BE2C (cell line): ENCODE data around the gene SGCB. TPM values are rescaled to one million over a fixed set of nuclear protein-coding genes. Genes with fewer than 3 reads are reported as not detected.
"Not testable (repeated sequence)": the region's sequence is repeated elsewhere in the genome, so short reads cannot be mapped to it uniquely, and the experiment has no call there.

Experiments used
- DNase-seq: peaks from one replicate; pipeline ENCODE4 v3.0.0-alpha.2; 2020
- H3K27me3 ChIP-seq: fragments of 250-450 bp; sonication (Bioruptor Pico); 2 replicates; pipeline ENCODE4 v1.5.1; 2020; ENCODE audit warnings: mild to moderate bottlenecking
- H3K36me3 ChIP-seq: fragments of 250-450 bp; sonication (Bioruptor Pico); 2 replicates; pipeline ENCODE4 v1.5.1; 2020; ENCODE audit warnings: mild to moderate bottlenecking
- H3K4me1 ChIP-seq: fragments of 250-450 bp; sonication (Bioruptor Pico); 2 replicates; pipeline ENCODE4 v1.5.1; 2020
- H3K4me3 ChIP-seq: 2 replicates; pipeline ENCODE4 v1.5.1; 2011; ENCODE audit warnings: low read depth, low read length
- H3K9me3 ChIP-seq: fragments of 250-450 bp; sonication (Bioruptor Pico); 2 replicates; pipeline ENCODE4 v1.5.1; 2020
- polyA plus RNA-seq: library from polyadenylated mRNA; unstranded; fragments of >200 nt; gene quantifications from one replicate; pipeline ENCODE4 v1.2.1, GENCODE V29; 2012; ENCODE audit warnings: low read depth, missing spikeins; ENCODE audit not compliant: insufficient read length, insufficient read depth
- TF ChIP-seq, protein P1 (sequence below): IDR thresholded peaks from 2 replicates; pipeline ENCODE4 v1.5.1; 2012; ENCODE audit warnings: mild to moderate bottlenecking, low read depth, low read length

The SGCB gene
- 26.3 TPM for polyA plus RNA-seq

- TF ChIP-seq, protein P1, sequence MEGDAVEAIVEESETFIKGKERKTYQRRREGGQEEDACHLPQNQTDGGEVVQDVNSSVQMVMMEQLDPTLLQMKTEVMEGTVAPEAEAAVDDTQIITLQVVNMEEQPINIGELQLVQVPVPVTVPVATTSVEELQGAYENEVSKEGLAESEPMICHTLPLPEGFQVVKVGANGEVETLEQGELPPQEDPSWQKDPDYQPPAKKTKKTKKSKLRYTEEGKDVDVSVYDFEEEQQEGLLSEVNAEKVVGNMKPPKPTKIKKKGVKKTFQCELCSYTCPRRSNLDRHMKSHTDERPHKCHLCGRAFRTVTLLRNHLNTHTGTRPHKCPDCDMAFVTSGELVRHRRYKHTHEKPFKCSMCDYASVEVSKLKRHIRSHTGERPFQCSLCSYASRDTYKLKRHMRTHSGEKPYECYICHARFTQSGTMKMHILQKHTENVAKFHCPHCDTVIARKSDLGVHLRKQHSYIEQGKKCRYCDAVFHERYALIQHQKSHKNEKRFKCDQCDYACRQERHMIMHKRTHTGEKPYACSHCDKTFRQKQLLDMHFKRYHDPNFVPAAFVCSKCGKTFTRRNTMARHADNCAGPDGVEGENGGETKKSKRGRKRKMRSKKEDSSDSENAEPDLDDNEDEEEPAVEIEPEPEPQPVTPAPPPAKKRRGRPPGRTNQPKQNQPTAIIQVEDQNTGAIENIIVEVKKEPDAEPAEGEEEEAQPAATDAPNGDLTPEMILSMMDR = no peak
- Histone ChIP-seq H3K4me1 (no peaks in the 10 kb centered on the region; the same call in 1 of the 2 replicates), H3K4me3 (peak within 1 kb of the TSS; percentile 86), H3K27me3 (no peaks in the 10 kb centered on the region), H3K36me3 (peaks cover 3% of the 10 kb centered on the region; the same call in 1 of the 2 replicates), H3K9me3 (no peaks in the 10 kb centered on the region)
- peak; percentile 83 for DNase-seq
Observed at GRCh38 chr4:52038103-52038912, at the start of gene SGCB. SGCB (minus strand) TSS chr4:52038299; CDS start chr4:52038259, 40 bp downstream.

DNA sequence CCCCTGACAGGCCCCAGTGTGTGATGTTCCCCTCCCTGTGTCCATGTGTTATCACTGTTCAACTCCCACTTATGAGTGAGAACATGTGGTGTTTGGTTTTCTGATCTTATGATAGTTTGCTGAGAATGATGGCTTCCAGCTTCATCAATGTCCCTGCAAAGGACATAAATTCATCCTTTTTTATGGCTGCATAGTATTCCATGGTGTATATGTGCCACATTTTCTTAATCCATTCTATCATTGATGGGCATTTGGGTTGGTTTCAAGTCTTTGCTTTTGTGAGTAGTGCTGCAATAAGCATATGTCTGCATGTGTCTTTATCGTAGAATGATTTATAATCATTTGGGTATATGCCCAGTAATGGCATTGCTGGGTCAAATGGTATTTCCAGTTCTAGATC is 48.3 kb upstream of the SGCB start:
- H3K9me3 ChIP-seq, H3K4me1 ChIP-seq, DNase-seq, H3K36me3 ChIP-seq, H3K27me3 ChIP-seq, H3K4me3 ChIP-seq: not testable (repeated sequence)

DNA sequence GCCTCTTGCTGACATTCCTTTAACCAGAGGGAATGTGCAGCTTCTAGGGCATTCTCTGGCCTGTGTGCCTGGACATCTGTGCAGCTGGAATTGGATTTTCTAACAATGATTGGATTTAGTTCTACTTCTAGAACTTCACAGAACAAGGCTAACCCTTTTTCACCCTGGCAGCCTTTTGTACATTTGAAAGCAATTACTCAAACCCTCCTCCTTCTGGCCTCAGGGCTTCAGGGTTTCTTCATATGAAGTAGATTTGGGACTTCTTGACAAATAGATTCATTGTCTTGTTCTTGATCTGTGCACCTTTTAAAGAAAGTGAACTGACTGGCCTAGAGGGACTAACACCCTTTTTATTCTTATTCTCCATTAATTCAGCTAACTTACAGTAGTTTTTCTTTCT is 43.1 kb upstream of the SGCB start:
- DNase-seq = no peak
- Histone ChIP-seq H3K27me3 (no peaks in the 10 kb centered on the region), H3K4me1 (no peaks in the 10 kb centered on the region), H3K36me3 (no peaks in the 10 kb centered on the region), H3K4me3 (no peak overlapping the region), H3K9me3 (no peaks in the 10 kb centered on the region)
- TF ChIP-seq, protein P1 = no peak

DNA sequence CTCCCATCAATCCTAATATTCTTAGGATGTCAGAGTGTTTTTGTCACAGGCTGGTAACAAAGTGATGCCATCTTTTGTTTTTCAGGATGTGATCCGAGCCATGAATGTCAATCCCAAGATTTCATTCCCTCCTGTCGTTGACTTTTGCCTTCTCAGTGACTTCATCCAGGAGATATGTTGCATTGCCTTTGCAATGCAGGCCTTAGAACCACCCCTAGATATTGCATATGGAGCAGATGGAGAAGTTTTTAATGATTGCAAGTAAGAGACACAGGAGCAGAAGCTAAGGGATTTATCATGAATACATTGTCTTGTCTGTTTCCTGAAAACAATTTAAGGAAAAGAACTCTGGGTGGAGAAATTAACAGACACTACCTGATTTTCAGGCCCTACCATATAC is 41.6 kb upstream of the SGCB start:
- H3K27me3 ChIP-seq = no peaks in the 10 kb centered on the region
- H3K36me3 ChIP-seq = no peaks in the 10 kb centered on the region
- DNase-seq = no peak
- TF ChIP-seq, protein P1 = no peak
- no peak overlapping the region for H3K4me3 ChIP-seq
- H3K4me1 ChIP-seq = no peaks in the 10 kb centered on the region
- no peaks in the 10 kb centered on the region for H3K9me3 ChIP-seq

- Histone ChIP-seq H3K9me3 (no peaks in the 10 kb centered on the region), H3K27me3 (no peaks in the 10 kb centered on the region), H3K4me1 (no peaks in the 10 kb centered on the region), H3K4me3 (peak overlapping the region; percentile 53), H3K36me3 (no peaks in the 10 kb centered on the region)
- TF ChIP-seq, protein P1 = no peak
- peak; percentile 67 for DNase-seq
Observed at GRCh38 chr4:52076731-52077130, 38.6 kb upstream of the SGCB start.

GRCh38 chr4:52071791-52072546 is 33.9 kb upstream of the SGCB start:
- TF ChIP-seq, protein P1 = no peak
- no peaks in the 10 kb centered on the region for H3K4me1 ChIP-seq
- no peaks in the 10 kb centered on the region for H3K27me3 ChIP-seq
- no peaks in the 10 kb centered on the region for H3K36me3 ChIP-seq
- no peak for DNase-seq
- no peaks in the 10 kb centered on the region for H3K9me3 ChIP-seq
- no peak overlapping the region for H3K4me3 ChIP-seq
